ENCODE results near the gene HELB.
A peak's percentile ranks its signal among the peaks of the same experiment; 100 is the strongest.

HELB gene

GRCh38 chr12:66269142-66269541 is 33.2 kb upstream of the HELB start:
- no peak for DNase-seq (ENCODE audit: low read depth, low spot score)
- ChIA-PET CTCF (interaction anchor here (0.9 to 4.0 kb wide), 18 partner anchors 9 to 440 kb away, joined by 3 to 47 read pairs (median 6); no protein-coding TSS in a partner anchor), POLR2A (no interaction called here)
- no peak overlapping the region for H3K4me3 ChIP-seq (ENCODE audit: low read depth, low read length)
- TF ChIP-seq CTCF (IDR thresholded peaks at IDR 0.05; ENCODE audit: insufficient read depth, low read length, missing control alignments) = no peak

GRCh38 chr12:66269757-66270383 is 32.4 kb upstream of the HELB start:
- peak; percentile 12 for DNase-seq (ENCODE audit: low read depth, low spot score)
- no peak overlapping the region for H3K4me3 ChIP-seq (ENCODE audit: low read depth, low read length)
- POLR2A ChIA-PET = no interaction called here
- peak; percentile 48 for TF ChIP-seq CTCF (IDR thresholded peaks at IDR 0.05; ENCODE audit: insufficient read depth, low read length, missing control alignments)
- CTCF ChIA-PET = interaction anchor here (0.9 to 4.0 kb wide), 26 partner anchors 8 to 440 kb away, joined by 3 to 47 read pairs (median 5); partner anchors contain the start of gene HELB

DNA sequence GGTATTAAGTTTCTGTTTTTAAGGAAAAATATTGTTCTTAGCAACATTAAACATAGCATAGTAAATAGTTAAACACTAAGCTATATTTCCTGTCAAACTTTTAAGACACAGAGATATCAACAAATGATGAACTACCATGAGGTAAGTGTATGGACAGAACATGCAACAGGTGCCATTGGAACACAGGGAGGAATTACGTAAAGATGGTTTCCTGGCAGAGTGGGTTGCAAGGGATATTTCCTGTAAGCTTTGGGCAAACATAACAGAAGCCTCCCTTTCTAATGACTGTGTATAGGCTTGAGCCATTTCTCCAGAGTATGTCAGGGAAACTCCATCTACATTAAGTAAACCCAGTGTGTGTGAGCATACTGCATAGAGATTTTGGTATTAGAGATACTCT is 31.7 kb upstream of the HELB start:
- POLR2A ChIA-PET = no interaction called here
- no peak for TF ChIP-seq CTCF (IDR thresholded peaks at IDR 0.05; ENCODE audit: insufficient read depth, low read length, missing control alignments)
- CTCF ChIA-PET = interaction anchor here (0.9 to 4.0 kb wide), 20 partner anchors 8 to 439 kb away, joined by 3 to 47 read pairs (median 6); partner anchors contain the start of gene HELB
- no peak for DNase-seq (ENCODE audit: low read depth, low spot score)
- no peak overlapping the region for H3K4me3 ChIP-seq (ENCODE audit: low read depth, low read length)

DNA sequence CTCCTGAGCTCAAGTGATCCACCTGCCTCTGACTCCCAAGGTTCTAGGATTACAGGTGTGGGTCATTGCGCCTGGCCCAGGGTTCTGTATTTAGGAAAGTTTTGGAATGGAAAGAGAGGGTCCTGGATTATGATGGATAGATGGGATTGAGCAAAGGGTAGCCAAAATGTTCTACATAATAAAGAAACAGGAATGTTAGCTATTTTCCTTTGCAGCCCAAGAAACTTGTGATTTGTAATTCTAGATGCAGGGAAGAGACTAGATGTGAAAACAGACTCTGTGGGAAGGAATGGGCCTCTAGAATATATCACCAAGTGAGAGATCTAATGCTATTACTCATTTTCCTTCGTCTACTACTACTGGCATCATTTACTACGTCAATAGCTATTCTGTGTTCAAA is 29.6 kb upstream of the HELB start:
- DNase-seq (ENCODE audit: low read depth, low spot score) = no peak
- H3K4me3 ChIP-seq (ENCODE audit: low read depth, low read length) = no peak overlapping the region
- no peak for TF ChIP-seq CTCF (IDR thresholded peaks at IDR 0.05; ENCODE audit: insufficient read depth, low read length, missing control alignments)
- CTCF ChIA-PET = interaction anchor here (1.3 to 4.0 kb wide), 4 partner anchors 13 to 437 kb away, joined by 3 to 47 read pairs (median 4); no protein-coding TSS in a partner anchor
- POLR2A ChIA-PET = no interaction called here

DNA sequence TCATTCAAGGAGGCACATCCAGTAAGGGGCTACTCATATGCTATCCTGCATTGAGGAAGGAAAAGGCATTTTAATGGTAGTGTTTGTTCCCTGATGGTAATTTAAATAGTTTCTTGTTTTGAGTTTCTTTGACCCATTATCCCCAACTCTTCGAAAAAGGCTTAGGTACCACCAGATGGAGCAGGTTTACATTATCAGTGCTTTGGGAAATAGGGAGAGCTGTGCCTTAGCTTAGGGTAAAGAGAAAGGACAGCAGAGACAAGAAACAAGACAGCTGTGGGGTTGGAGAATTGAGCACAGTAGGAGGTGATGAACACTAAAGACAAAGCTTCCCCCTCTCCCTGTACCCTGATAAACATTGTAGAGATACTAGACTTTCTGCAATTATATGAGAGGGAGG is 29.1 kb upstream of the HELB start:
- TF ChIP-seq CTCF (IDR thresholded peaks at IDR 0.05; ENCODE audit: insufficient read depth, low read length, missing control alignments) = no peak
- no peak for DNase-seq (ENCODE audit: low read depth, low spot score)
- CTCF ChIA-PET = interaction anchor here (1.3 to 4.0 kb wide), 4 partner anchors 12 to 436 kb away, joined by 4 to 47 read pairs (median 5); no protein-coding TSS in a partner anchor
- POLR2A ChIA-PET = no interaction called here
- no peak overlapping the region for H3K4me3 ChIP-seq (ENCODE audit: low read depth, low read length)

GRCh38 chr12:66275040-66275439 is 27.3 kb upstream of the HELB start:
- POLR2A ChIA-PET = no interaction called here
- TF ChIP-seq CTCF (IDR thresholded peaks at IDR 0.05; ENCODE audit: insufficient read depth, low read length, missing control alignments) = no peak
- CTCF ChIA-PET = no interaction called here

More at GRCh38 chr12:66275040-66275439, 27.3 kb upstream of the HELB start:
- no peak overlapping the region for H3K4me3 ChIP-seq (ENCODE audit: low read depth, low read length)
- no peak for DNase-seq (ENCODE audit: low read depth, low spot score)
